K562 (cell line): Measurements from ENCODE around the gene WBP1. TPM values are rescaled to one million over a fixed set of nuclear protein-coding genes. Genes with fewer than 3 reads are reported as not detected.

ENCODE experiments used
- BMI1 ChIP-seq: fragments of 150-350 bp; IDR thresholded peaks from 2 replicates; pipeline ENCODE4 v1.6.1; 2014; ENCODE audit warnings: low read length
- CHAMP1 ChIP-seq: fragments of 450-650 bp; IDR thresholded peaks from 2 replicates; pipeline ENCODE4 v1.6.1; 2016; ENCODE audit warnings: mild to moderate bottlenecking
- CREB5 ChIP-seq: fragments of 250-450 bp; sonication (Bioruptor Pico); IDR thresholded peaks from 2 replicates; pipeline ENCODE4 v1.5.0; 2020; ENCODE audit warnings: mild to moderate bottlenecking
- CSDE1 ChIP-seq, 2 experiments: fragments of 450-650 bp; IDR thresholded peaks; 2 replicates each; pipeline ENCODE4 v1.6.1; 2016; ENCODE audit warnings: mild to moderate bottlenecking in 1 of 2
- EZH2 ChIP-seq: IDR thresholded peaks from 2 replicates; pipeline ENCODE4 v1.6.1; 2012; ENCODE audit warnings: low read depth, mild to moderate bottlenecking, inconsistent platforms, low read length, borderline replicate concordance
- FIP1L1 ChIP-seq: fragments of 200-400 bp; formaldehyde crosslinking; IDR thresholded peaks from 2 replicates; pipeline ENCODE4 v1.6.1; 2018; ENCODE audit warnings: mild to moderate bottlenecking, low read depth, low read length; ENCODE audit not compliant: poor library complexity, severe bottlenecking
- GABPB2 ChIP-seq: fragments of 250-450 bp; sonication (Bioruptor Pico); conservative IDR thresholded peaks from 2 replicates; pipeline ENCODE4 v1.5.1; 2021; ENCODE audit warnings: mild to moderate bottlenecking
- HDGF ChIP-seq: fragments of 450-650 bp; IDR thresholded peaks from 2 replicates; pipeline ENCODE4 v1.6.1; 2016
- HINFP ChIP-seq: fragments of 450-650 bp; conservative IDR thresholded peaks from 2 replicates; pipeline ENCODE4 v1.6.1; 2016; ENCODE audit warnings: missing genetic modification characterization, low read depth, mild to moderate bottlenecking, control low read depth, missing compliant biosample characterization
- IFI16 ChIP-seq: fragments of 250-450 bp; sonication (Bioruptor Pico); IDR thresholded peaks from 2 replicates; pipeline ENCODE4 v2.1.2; 2022; ENCODE audit warnings: mild to moderate bottlenecking, inconsistent platforms
- KDM1A ChIP-seq, 2 experiments: fragments of 450-650 bp; IDR thresholded peaks; 2 replicates each; pipeline ENCODE4 v1.6.1; 2016; ENCODE audit warnings: mild to moderate bottlenecking in 2 of 2
- KLF13 ChIP-seq: fragments of 450-650 bp; IDR thresholded peaks from 2 replicates; pipeline ENCODE4 v1.6.1; 2016; ENCODE audit warnings: missing genetic modification characterization, low read depth, mild to moderate bottlenecking, missing compliant biosample characterization, moderate library complexity, borderline replicate concordance
- PPARD ChIP-seq: fragments of 250-450 bp; sonication (Bioruptor Pico); IDR thresholded peaks from 2 replicates; pipeline ENCODE4 v1.8.0; 2022; ENCODE audit warnings: inconsistent platforms, mild to moderate bottlenecking, moderate library complexity
- SRSF9 ChIP-seq: fragments of 200-400 bp; formaldehyde crosslinking; IDR thresholded peaks from 2 replicates; pipeline ENCODE4 v1.6.1; 2017; ENCODE audit warnings: low read depth, low read length, borderline replicate concordance
- THAP7 ChIP-seq: fragments of 250-450 bp; sonication (Bioruptor Pico); IDR thresholded peaks from 2 replicates; pipeline ENCODE4 v1.5.0; 2021
- ZEB2 ChIP-seq: fragments of 450-650 bp; IDR thresholded peaks from 2 replicates; pipeline ENCODE4 v1.6.1; 2016
- ZNF146 ChIP-seq: IDR thresholded peaks from one replicate; pipeline ENCODE4 v1.6.1; 2018; ENCODE audit warnings: missing compliant biosample characterization; ENCODE audit not compliant: unreplicated experiment
- ZNF239 ChIP-seq: fragments of 250-450 bp; sonication (Bioruptor Pico); IDR thresholded peaks from 2 replicates; pipeline ENCODE4 v1.4.0; 2020; ENCODE audit warnings: mild to moderate bottlenecking
- ZNF384 ChIP-seq: IDR thresholded peaks from 2 replicates; pipeline ENCODE4 v1.6.1; 2012; ENCODE audit warnings: low read depth, low read length, improper control_type of control experiment
- polyA plus RNA-seq, 8 experiments: library from polyadenylated mRNA; depleted of rRNA in 4 of 8; stranded (reverse) in 5 of 8; unstranded in 3 of 8; fragments of >200 nt; fragmentation: Nextera tagmentation in 2 of 8; fragmentation: Illumina TruSeq in 1 of 8; extraction: Ambion mirVana in 2 of 8; extraction: Trizol in 1 of 8; gene quantifications; 2 replicates each; pipeline versions ENCODE4 v1.2.1 to v1.2.3, GENCODE V29; 2011 to 2014; ENCODE audit warnings: inconsistent platforms in 1 of 8, missing spikeins in 1 of 8
- total RNA-seq, 7 experiments: library from RNA; depleted of rRNA in 6 of 7; stranded (reverse); fragments of >200 nt in 6 of 7; fragmentation: Illumina TruSeq in 2 of 7; extraction: Trizol in 2 of 7; gene quantifications; 2 replicates each; pipeline versions ENCODE4 v1.2.1 to v1.2.3, GENCODE V29; 2011 to 2021; ENCODE audit warnings: low replicate concordance in 1 of 7
- TF ChIP-seq, protein P1 (sequence below): fragments of 450-650 bp; IDR thresholded peaks from 2 replicates; pipeline ENCODE4 v1.6.1; 2016; ENCODE audit warnings: missing biosample characterization, missing genetic modification characterization

The WBP1 gene
- total and polyA plus RNA-seq, 9 of the 15 experiments (the other 6 are each of a cell fraction or from before 2014, with no cell fraction given): 1.9 to 27.7 (median 14.2) TPM

GRCh38 chr2:74472086-74472944 lies 14.1 kb downstream of the WBP1 start, which contains the start of gene MRPL53 (continued):
- no peak for TF ChIP-seq CHAMP1
- TF ChIP-seq PPARD: no peak
- peak; percentile 93 for TF ChIP-seq THAP7 (CRISPR knock-in tag)
- TF ChIP-seq KDM1A (IDR thresholded peaks at IDR 0.05): peak; percentile 67 to 69; a peak in 3 of 4 replicates
- no peak for TF ChIP-seq FIP1L1
- peak; percentile 38 for TF ChIP-seq KLF13
- TF ChIP-seq IFI16 (CRISPR knock-in tag): no peak
- no peak for TF ChIP-seq ZEB2
- no peak for TF ChIP-seq ZNF146 (CRISPR knock-in tag)
- TF ChIP-seq GABPB2 (CRISPR knock-in tag): peak; percentile 67; the same call in 1 of the 2 replicates
- no peak for TF ChIP-seq BMI1
- no peak for TF ChIP-seq HDGF
- no peak for TF ChIP-seq ZNF239 (CRISPR knock-in tag)
- 0 out of 2 replicates have a peak, but pooled peaks have one; percentile 52 for TF ChIP-seq HINFP (tag)
- TF ChIP-seq, protein P1, sequence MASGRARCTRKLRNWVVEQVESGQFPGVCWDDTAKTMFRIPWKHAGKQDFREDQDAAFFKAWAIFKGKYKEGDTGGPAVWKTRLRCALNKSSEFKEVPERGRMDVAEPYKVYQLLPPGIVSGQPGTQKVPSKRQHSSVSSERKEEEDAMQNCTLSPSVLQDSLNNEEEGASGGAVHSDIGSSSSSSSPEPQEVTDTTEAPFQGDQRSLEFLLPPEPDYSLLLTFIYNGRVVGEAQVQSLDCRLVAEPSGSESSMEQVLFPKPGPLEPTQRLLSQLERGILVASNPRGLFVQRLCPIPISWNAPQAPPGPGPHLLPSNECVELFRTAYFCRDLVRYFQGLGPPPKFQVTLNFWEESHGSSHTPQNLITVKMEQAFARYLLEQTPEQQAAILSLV (tag): no peak
- no peak for TF ChIP-seq EZH2
- TF ChIP-seq CREB5 (CRISPR knock-in tag): no peak
- TF ChIP-seq CSDE1 (IDR thresholded peaks at IDR 0.05): no peak; a peak in 1 of 4 replicates
- no peak for TF ChIP-seq SRSF9
- 0 out of 2 replicates have a peak, but pooled peaks have one; percentile 4 for TF ChIP-seq ZNF384
